ENCODE measurements around the gene ADGB.

GRCh38 chr6:146598772-146599405, at the start of gene ADGB:
- TF ChIP-seq POLR2A (IDR thresholded peaks at IDR 0.05; ENCODE audit: low read length) (no peak), GATA1 (IDR thresholded peaks at IDR 0.05; ENCODE audit: low read depth, low read length) (no peak)

All from erythroblast (primary cell).